Stimulated activated CD8-positive, alpha-beta memory T cell treated with anti-CD3 and anti-CD28 coated beads, Interleukin-7, amount 100 ng/mL, for 48 hours (primary cell): ENCODE data around the gene SIK3.

Experiments used
- DNase-seq, 2 donors: peaks; one replicate each; pipeline ENCODE4 v3.0.0-alpha.2; 2020; ENCODE audit warnings: low read depth in 1 of 2; ENCODE audit errors: extremely low read depth in 1 of 2

SIK3 gene

DNA sequence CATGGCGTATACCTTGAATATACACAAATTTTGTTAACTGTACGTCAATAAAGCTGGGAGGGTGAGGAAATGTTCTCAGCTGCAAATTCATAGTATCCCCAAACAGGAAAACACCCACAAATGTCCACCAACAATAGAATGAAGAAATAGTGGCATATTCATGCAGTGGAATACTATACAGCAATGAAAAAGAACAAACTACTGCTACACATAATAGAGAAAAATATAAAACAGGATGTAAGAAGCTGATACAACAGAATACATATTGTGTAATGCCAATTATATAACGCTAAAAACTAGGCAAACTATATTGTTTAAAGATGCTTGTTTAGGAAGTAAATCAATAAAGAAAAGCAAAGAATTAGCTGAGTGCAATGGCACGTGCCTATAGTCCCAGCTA is 81.5 kb downstream of the SIK3 start:
- DNase-seq = no peak

DNA sequence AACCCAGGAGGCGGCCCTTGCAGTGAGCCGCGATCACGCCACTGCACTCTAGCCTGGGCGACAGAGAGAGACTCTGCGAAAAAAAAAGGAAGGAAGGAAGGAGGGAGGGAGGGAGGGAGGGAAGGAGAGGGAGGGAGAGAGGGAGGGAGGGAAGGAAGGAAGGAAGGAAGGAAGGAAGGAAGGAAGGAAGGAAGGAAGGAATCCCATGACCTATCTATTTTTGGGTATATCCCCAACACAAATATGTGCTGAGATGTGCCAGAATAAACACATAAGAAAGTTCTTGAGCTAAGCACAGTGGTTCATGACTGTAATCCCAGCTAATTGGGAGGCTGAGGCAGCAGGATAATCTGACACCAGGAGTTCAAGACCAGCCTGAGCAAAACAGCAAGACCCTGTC is 82.0 kb downstream of the SIK3 start:
- DNase-seq = no peak

DNA sequence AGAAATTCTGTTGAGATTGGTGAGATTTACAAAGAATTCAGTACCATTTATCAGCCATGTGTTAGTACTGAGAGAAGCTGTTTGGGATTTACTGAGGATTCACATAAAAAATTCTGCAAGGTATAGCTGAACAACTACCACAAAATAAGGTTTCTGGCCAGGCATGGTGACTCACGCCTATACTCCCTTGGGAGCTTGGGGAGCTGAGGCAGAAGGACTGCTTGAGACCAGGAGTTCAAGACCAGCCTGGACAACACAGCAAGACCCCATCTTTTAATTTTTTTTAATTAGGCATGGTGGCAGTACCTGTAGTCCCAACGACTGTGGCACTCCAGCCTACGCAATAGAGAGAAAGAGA is 86.7 kb downstream of the SIK3 start:
- DNase-seq = peak in 1 of 2 donors; percentile 39

DNA sequence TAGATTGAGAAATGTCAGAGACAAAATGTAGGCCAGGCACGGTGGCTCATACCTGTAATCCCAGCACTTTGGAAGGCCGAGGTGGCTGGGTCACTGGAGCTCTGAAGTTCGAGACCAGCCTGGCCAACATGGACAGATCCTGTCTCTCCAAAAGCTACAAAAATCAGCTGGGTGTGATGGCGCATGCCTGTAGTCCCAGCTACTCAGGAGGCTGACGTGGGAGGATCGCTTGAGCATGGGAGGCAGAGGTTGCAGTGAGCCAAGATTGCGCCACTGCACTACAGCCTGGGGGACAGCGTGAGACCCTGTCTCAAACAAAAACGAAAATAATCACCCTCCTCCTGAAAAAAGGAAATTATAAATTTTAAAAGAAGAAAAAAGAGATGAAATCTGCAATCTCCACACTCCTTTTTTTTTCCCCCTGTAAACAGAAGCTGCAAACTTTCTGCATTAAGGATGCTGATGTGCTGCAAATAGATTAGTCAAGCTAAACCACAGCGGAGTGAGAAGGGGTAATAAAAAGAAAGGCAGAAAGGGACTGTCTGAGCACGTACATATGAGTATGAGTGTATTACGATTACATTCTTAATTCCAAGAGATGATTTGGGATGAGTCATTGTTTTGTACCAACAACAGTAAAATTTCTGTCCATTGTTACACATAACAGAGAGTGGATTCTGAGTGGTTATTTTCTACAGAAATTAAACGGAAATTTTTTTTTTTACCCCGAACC is 87.3 kb downstream of the SIK3 start:
- no peak for DNase-seq

DNA sequence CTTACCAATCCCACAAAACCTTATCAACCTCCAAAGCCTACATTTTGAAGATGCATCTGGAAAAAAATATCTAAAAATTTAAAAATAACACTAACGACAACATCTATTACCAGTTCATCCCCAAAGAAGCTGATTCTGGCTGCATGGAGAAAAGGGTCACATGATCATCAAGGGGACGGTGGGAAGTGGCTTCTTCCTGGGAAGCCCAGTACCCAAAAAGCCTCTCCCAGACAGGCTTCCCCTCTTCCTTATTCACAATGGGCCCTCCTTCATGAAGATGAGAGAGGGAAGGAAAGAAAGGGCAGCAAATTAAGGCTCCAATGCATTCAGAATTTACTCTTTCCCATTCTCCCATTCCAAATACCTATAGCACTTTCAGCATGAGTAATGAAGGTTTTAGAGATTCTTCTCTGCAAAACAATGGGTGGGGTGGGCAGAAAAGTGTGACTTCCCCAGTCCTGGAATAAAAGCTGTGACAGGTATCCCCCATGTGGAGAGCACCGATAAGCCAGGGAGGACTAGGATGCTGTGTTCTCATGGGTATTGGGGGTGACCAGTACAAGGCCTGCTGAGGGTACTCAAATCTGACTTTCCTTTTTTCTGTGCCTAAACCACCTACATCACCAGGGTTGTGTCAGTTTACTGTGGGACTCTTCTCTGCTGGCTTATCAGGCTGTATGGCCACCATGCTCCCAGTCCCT is 88.2 kb downstream of the SIK3 start:
- DNase-seq = no peak

DNA sequence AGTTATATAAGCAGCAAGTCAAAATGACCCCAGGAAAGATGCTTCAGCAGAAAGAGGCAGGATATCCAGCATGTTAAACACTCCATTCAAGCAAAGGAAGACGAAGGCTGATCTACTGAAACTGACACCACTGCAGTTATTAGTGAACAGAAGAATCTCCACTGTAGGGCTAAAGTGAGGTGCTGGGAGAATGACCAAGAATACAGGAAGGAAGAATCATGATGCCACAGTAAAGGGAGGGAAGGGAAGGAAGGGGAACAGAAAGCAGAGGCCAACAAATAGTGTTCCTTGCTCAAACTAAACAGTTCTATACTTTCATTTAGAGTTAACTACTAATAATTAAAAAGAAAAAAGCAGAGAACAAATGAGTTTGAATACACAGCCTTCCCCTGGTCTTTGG is 92.5 kb downstream of the SIK3 start:
- no peak for DNase-seq

DNA sequence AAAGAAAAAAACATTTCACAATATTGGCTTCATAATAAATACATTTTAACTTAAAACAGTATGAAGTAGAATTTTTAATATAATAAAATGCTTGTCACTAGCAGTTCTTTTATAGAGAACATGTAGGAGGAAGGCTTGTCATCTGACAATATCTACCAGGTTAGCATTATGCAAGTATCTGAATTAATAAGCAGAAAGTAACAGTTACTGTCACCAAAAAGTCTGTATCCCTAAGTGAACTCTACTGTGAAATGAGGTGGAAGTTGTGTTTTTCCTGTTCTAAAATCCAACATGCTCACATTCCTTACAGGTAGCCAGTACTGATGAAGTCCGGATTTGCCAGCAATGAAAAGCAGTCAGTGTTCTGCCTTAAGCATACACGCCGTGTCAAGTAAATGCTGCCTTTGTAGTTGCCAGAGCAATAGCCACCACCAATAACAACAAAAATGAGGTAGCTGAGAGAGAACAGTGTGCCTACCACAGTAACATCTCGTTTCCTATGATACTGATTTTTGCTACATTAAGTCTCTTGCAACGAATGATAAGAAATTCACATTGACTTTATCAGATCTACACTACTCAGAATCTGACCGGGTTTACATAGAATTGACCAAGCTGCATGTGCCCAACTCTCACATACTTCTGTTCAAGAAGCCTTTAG is 95.5 kb downstream of the SIK3 start:
- DNase-seq = no peak

DNA sequence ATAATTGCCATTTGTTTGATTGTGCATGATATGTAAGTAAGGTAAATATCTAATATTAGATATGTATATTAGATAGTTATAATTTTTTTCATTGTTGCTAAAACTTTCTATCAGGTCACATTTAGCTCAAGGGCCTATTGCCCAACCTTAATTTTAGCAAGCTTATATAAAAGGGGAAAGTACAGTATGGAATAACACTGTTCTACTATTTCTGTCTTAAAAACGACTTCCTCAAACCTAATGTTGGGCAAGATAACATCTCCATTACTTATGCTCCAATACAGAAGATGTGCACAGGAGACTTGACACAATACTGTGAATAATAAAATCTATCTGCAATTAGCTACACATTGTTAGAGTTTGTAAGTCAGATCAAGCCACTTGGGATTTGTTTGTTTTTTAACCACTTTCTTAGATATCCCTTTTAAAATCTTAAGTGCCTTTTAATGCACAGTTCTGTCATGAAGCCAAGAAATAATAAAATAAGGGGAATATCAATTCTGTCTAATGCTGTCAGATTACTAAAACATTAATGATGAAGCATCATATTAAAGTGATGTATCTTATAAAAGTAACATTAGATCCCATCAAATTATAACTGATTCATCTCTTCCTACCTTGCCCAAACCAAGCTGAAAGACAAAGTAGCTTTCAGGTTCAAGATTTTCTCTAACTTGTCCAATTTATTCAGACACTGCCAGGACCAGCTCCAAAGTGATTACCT is 98.1 kb downstream of the SIK3 start:
- no peak for DNase-seq

DNA sequence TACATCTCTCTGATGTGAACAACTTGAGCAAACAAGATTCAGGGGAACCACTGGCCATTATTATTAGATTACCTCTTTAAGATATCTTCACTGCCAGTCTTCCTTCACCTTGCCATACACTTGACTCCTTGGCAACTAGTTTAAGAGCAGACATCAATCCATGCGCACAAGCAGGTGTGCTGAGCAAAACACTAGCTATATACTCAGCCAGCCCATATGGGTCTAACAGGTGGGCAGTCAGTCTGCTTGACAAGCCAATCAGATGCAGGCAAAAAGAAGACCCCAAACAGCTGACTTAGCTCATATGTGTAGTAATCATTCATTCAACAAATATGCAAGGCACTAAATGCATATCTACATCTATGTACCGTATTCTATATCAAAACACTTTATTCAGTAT is 101.2 kb downstream of the SIK3 start:
- no peak for DNase-seq

DNA sequence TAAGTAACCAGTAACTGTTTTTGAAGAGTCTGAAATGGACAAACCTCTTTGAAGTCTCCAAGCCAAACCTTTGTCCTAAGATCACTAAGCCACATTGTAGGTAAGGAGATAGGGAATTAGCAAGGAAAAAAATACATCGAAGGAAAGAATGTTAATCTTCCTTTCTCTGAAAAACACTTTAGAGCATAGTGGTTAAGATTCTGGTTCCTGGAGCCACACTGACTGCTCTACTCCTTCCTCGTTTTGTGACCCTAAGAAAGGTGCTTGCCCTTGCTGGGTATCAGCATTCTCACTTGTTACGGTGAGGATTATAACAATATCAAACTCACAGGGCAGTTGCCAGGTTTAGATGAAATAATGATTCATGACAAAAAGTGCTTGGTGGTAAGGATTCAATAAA is 104.0 kb downstream of the SIK3 start:
- no peak for DNase-seq

DNA sequence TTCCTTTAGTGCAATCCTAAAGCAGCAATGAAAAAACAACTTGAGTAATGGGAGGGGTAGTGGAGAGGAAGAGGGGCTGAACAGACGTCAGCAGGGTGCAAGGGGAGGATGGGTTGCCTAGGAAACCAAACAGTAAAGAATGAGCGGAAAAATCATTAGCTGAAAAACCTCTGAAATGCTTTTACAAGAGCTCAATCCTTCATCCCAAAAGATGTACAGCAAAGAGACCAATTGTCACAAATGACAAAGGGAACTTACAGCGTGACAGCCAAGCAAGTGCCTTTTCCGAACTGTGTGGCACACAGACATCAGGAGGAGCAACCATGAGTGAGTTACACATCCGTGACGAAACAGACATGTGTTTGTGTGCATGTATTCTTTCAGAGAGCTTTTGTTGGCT is 104.6 kb downstream of the SIK3 start:
- DNase-seq = no peak

DNA sequence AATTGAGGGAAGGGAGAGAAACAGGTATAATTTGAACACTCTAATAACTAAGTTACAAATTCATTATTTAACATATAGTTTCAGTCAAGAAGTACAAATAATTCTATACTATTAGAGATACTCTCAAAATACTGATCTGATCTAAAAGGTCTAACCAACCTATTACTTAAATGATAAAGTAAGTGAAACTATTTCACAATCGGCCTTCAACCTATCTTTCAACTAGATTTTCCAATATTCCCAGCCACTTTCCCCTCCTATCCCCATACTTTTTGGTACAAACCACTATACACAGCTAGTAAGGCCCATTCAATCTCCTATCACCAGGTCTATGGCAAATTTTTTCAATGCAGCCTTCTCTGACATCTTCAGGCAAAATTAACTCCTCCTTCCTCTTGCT is 106.7 kb downstream of the SIK3 start:
- no peak for DNase-seq

DNA sequence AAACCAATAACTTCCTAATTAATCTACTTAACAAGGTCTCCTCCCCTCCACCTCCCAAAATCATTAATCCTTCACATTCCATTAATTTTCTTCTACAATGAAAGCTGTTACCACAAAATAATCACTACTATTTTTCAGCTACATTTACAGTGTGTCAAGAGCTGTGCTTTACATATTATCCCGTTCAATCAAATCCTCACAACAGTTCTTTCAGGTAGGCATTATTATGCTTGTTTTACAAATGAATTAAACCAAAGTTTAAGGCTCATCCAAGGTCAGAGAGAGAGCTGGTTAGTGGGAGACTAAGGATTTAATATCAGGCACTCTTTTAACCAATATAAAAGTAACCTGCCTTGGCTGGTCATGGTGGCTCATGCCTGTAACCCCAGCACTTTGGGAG is 107.4 kb downstream of the SIK3 start:
- DNase-seq = no peak

DNA sequence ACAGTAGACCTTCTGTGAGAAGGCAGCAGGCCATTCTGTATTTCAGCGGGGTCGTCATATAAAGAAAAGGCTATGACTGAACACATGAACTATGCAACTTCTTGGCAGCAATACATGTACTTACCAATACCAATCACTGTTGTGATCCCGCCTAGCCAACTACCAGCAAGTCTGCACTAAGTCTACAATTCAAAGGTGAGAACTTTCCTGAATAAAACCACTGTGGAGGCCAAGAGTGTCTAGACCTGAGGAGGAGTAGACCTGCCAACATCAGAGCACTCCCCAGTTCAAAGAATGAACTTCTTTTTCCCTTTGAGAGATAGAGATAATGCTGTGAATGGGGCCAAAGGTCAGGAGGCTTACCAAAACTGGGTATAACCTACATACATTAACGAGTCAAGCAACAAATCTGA is 108.2 kb downstream of the SIK3 start:
- DNase-seq = no peak

DNA sequence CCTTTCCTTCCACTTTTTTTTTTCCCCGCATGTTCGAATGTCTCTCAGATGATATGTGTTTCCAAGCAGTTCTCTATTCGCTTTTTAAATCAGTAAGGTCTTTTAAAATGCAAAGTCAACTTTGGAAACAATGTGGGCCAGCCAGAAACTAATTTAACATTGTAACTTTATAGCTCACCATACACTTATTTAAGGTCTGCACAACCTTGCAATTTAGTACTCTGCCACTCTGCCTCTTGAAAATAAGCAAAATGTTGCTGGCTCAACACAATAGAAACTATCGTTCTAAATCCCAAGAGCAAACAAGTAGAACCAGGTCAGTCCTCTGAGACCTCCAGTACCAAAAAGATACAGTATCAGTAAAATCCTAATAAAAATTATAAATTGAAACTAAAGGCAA is 109.0 kb downstream of the SIK3 start:
- no peak for DNase-seq

DNA sequence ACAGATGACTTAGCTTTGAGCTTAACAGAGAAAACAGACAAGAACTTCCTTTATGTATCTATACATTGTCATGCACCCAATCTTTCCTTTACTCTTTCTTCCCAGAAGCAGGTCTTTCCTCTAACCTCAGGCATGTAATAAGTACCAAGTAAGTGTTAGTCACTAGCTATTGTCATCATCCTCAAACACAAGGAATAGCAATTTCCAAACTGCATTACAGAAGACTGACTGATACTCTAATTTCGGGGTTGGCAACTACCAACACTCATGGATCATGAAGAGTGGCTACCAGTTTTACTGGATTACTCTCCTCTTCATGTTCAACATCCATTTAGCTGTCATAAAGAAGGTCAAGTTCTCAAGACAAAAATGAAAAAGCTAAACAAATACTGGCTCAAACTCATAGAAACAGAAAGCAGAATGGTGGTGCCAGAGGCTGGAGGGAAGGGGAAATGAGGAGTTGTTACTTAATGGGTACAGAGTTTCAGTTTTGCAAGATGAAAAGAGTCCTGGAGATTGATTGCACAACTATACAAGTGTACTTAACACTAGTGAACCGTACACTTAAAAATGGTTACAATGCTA is 111.6 kb downstream of the SIK3 start:
- DNase-seq = no peak

DNA sequence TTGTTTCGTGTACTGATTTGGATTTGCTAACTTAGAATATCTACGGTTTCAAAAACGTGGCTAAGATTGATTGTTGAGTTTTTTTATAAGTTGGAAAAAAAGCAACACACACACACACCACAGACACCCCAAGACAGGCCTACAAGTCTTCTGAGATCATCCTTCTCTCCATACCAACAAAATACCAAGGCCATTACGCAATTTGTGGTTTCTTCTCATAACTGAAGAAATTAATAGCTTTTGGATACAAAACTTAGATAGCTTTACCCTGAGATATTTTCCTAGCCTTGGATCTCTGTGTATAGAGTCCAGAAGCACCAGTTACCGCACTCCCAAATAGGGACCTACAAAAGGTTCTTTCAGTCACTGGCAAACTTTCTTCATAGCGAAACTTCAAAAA is 113.6 kb downstream of the SIK3 start:
- no peak for DNase-seq

DNA sequence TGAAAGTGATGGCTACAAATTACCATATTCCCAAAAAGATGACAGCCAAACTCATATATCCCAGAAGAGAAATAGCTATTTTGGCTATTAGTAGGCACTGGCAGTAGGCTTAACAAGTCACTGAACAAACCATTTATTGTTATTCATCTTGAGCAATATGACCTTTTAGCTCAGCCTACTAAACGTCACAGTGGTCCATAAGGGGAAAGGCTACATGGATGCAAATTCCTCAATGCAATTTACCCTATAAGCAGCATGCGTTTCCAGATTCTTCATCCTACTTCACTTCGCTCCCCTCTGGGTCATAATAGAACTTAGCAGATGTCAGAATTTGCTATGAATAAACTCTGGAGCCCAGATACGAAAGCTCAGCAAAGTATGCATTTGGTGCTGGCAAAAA is 114.0 kb downstream of the SIK3 start:
- DNase-seq = no peak

DNA sequence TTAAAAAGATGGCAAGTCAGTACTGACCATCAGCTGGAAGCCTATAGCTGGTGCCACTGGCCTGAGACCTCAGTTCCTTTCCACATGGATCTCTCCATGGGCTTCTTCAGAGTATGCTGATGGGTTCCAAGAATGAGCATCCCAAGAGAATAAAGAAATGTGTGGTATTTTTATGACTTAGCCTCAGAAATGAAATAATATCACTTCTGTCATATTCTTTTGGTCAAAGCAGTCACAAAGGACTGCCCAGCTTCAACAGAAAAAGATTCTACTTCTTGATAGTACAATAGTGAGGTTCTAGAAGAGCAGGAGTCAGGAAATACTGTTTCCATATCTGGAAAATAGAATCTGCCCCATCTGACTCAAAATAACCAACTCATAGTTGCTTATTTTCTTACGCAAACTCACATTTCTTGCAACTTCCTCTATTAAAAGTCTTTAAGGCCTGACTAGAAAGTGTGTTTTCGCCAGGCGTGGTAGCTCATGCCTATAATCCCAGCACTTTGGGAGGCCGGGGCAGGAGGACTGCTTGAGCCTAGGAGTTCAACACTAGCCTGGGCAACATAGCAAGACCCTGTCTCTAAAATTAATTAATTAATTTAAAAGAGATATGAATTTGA is 116.9 kb downstream of the SIK3 start:
- DNase-seq = no peak

DNA sequence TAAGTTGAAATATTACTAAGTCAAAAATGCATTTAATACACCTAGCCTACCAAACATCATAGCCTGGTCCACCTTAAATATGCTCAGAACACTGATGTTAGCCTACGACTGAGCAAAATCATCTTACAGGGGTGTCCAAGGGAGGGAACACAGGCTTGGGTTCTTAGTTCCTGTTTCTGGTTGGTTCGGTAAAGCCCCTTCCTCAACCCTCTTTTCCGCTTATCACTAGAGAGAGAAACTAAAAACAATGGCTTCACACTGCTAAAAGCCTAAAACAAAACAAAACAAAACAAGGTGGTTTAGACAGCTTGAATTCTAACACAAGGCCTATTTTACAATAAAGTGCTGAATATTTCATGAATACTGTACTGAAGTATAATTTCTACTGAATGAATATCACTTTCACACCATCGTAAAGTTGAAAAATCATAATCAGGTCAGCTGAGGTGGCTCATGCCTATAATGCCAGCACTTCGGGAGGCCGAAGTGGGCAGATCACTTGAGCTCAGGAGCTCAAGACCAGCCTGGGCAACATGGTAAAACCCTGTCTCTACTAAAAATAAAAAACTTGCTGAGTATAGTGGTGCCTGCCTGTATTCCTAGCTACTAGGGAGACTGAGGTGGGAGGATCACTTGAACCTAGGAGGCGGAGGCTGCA is 118.0 kb downstream of the SIK3 start:
- no peak for DNase-seq
